ENCODE data around the gene CAST.

The CAST gene

GRCh38 chr5:96771395-96771794, 109.2 kb downstream of the CAST start:
- TF ChIP-seq ZFX (IDR thresholded peaks at IDR 0.05; ENCODE audit: borderline replicate concordance) = no peak
- TF ChIP-seq, protein P1, sequence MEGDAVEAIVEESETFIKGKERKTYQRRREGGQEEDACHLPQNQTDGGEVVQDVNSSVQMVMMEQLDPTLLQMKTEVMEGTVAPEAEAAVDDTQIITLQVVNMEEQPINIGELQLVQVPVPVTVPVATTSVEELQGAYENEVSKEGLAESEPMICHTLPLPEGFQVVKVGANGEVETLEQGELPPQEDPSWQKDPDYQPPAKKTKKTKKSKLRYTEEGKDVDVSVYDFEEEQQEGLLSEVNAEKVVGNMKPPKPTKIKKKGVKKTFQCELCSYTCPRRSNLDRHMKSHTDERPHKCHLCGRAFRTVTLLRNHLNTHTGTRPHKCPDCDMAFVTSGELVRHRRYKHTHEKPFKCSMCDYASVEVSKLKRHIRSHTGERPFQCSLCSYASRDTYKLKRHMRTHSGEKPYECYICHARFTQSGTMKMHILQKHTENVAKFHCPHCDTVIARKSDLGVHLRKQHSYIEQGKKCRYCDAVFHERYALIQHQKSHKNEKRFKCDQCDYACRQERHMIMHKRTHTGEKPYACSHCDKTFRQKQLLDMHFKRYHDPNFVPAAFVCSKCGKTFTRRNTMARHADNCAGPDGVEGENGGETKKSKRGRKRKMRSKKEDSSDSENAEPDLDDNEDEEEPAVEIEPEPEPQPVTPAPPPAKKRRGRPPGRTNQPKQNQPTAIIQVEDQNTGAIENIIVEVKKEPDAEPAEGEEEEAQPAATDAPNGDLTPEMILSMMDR (IDR thresholded peaks at IDR 0.05) = no peak
- H3K27ac ChIP-seq = no peak overlapping the region

DNA sequence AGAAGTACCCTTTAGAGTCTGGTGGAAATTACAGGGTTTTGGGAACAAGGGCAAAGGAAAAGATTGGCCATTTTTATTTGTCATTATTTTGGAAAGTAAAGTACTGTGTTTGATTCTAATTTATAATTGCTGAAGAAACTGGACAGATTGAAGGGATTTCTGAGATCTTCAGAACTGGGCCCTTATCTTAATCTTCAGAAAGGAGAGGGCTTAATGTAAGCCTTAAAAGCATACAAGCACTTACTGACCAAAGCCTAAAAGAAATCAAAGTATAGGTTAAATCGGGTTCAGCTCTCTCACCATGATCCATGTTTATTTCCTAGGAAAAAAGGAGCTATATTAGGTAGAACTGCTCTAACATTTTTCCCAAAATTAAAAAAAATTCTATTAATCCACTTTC, 109.9 kb downstream of the CAST start:
- TF ChIP-seq ZFX (IDR thresholded peaks at IDR 0.05; ENCODE audit: borderline replicate concordance) = no peak
- TF ChIP-seq, protein P1 (IDR thresholded peaks at IDR 0.05) = no peak
- H3K27ac ChIP-seq = no peak overlapping the region

GRCh38 chr5:96772542-96772941, 110.4 kb downstream of the CAST start:
- H3K27ac ChIP-seq = no peak overlapping the region

GRCh38 chr5:96775050-96775449, 112.9 kb downstream of the CAST start:
- TF ChIP-seq, protein P1 (IDR thresholded peaks at IDR 0.05) = no peak
- TF ChIP-seq ZFX (IDR thresholded peaks at IDR 0.05; ENCODE audit: borderline replicate concordance) = no peak
- no peak overlapping the region for H3K27ac ChIP-seq

More at GRCh38 chr5:96772542-96772941, 110.4 kb downstream of the CAST start:
- TF ChIP-seq ZFX (IDR thresholded peaks at IDR 0.05; ENCODE audit: borderline replicate concordance) = no peak
- TF ChIP-seq, protein P1 (IDR thresholded peaks at IDR 0.05) = no peak

GRCh38 chr5:96775689-96776088, 113.5 kb downstream of the CAST start:
- no peak for TF ChIP-seq ZFX (IDR thresholded peaks at IDR 0.05; ENCODE audit: borderline replicate concordance)
- TF ChIP-seq, protein P1 (IDR thresholded peaks at IDR 0.05) = no peak
- no peak overlapping the region for H3K27ac ChIP-seq

DNA sequence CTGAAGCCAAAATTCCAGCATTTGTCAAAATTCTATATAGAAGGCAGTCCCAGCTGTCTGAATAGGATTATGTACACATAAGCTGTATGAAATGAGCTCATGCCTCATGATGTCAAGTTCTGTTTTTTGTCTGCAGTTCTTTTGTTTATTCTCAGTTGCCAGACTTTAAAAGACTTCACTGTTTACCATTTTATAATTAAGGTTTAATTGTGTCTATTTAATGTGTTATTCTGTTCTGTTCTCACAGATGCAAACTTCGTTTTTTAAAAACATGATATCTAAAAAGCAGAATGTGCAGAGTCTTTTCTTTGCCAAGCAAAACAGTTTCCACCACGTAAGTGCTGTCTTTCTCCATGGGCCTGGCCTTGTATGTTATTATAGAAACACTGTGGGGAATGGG, 114.4 kb downstream of the CAST start:
- no peak overlapping the region for H3K27ac ChIP-seq
- TF ChIP-seq, protein P1 (IDR thresholded peaks at IDR 0.05) = no peak
- no peak for TF ChIP-seq ZFX (IDR thresholded peaks at IDR 0.05; ENCODE audit: borderline replicate concordance)

- TF ChIP-seq, protein P1 (IDR thresholded peaks at IDR 0.05) = no peak
- no peak for TF ChIP-seq ZFX (IDR thresholded peaks at IDR 0.05; ENCODE audit: borderline replicate concordance)
- H3K27ac ChIP-seq = no peak overlapping the region
These were observed 116.2 kb downstream of the CAST start for GRCh38 chr5:96778409-96778808.
